HepG2 (cell line): ENCODE data around the gene MTM1. TPM values are rescaled to one million over a fixed set of nuclear protein-coding genes. Genes with fewer than 3 reads are reported as not detected.

Experiments
- ATAC-seq: fragments of 200-7000 bp; cut with Tn5 transposase; 3 replicates; pipeline ENCODE4 v1.9.1; 2020; ENCODE audit warnings: mild to moderate bottlenecking, moderate library complexity
- BruUV-seq: library from RNA; stranded (reverse); fragments of 400-500 nt; replicated peaks from 2 replicates; lab custom pipeline; 2021; lab: Mats Ljungman, UMichigan
- CTCF ChIA-PET: fragments of 300-600 bp; formaldehyde crosslinking; extraction: SDS; loops from one replicate; lab custom pipeline; 2021; ENCODE audit warnings: low total read pairs, inconsistent platforms, low intra/inter-chr PET ratio; lab: Yijun Ruan, JAX
- POLR2A ChIA-PET: fragments of 350-600 bp; sonication (Branson Sonifier 250); formaldehyde crosslinking; loops from one replicate; lab custom pipeline; 2020; ENCODE audit warnings: antibody characterized with exemption, inconsistent platforms; lab: Yijun Ruan, JAX
- DNase-seq: peaks from one replicate; pipeline ENCODE4 v3.0.0-alpha.2; 2015; ENCODE audit warnings: low spot score
- FAIRE-seq: peaks from 3 replicates; lab custom pipeline; 2011; peaks lifted over from hg19 to GRCh38; lab: Jason Lieb, UNC
- H2AFZ ChIP-seq: one replicate; pipeline ENCODE4 v1.6.1; 2011; ENCODE audit warnings: low read length, inconsistent platforms
- H3K27ac ChIP-seq: fragments of 300-600 bp; 3 replicates; pipeline ENCODE4 v1.8.0; 2011; ENCODE audit warnings: mixed run types, mild to moderate bottlenecking, mixed read lengths, low read length, inconsistent platforms; ENCODE audit not compliant: insufficient read depth; ENCODE audit errors: extremely low read length
- H3K27me3 ChIP-seq, 2 experiments: fragments of 200-600 bp in 1 of 2; 2 replicates in 1 of 2; 3 replicates in 1 of 2; pipeline versions ENCODE4 v1.6.0 to v1.8.0; 2011; ENCODE audit warnings: low read length in 2 of 2, mild to moderate bottlenecking in 2 of 2, moderate library complexity in 2 of 2, inconsistent platforms in 1 of 2; ENCODE audit not compliant: insufficient read depth in 2 of 2, control insufficient read depth in 1 of 2
- H3K36me3 ChIP-seq, 2 experiments: fragments of 200-600 bp in 1 of 2; replicated peaks in 1 of 2; 2 replicates in 1 of 2; 3 replicates in 1 of 2; pipeline versions ENCODE4 v1.5.1 to v1.8.0; 2011; ENCODE audit warnings: low read length in 2 of 2, inconsistent platforms in 1 of 2; ENCODE audit not compliant: insufficient read depth in 2 of 2, control insufficient read depth in 1 of 2
- H3K4me1 ChIP-seq: 2 replicates; pipeline ENCODE4 v1.5.1; 2012; ENCODE audit warnings: low read length, inconsistent platforms; ENCODE audit not compliant: insufficient read depth
- H3K4me2 ChIP-seq: 2 replicates; pipeline ENCODE4 v1.6.0; 2011; ENCODE audit warnings: low read depth, low read length, inconsistent platforms
- H3K4me3 ChIP-seq, 3 experiments: fragments of 200-600 bp in 1 of 3; sonication (generic), shearing (Covaris generic) in 1 of 3; replicated peaks in 1 of 3; 2 replicates each; pipeline ENCODE4 v1.5.1; 2011 to 2016; ENCODE audit warnings: low read length in 3 of 3, inconsistent platforms in 2 of 3, low read depth in 2 of 3, mild to moderate bottlenecking in 2 of 3, control low read depth in 1 of 3, mixed read lengths in 1 of 3; ENCODE audit not compliant: insufficient read depth in 1 of 3
- H3K79me2 ChIP-seq: one replicate; pipeline ENCODE4 v1.6.1; 2011; ENCODE audit warnings: low read length, inconsistent platforms; ENCODE audit not compliant: insufficient read depth
- H3K9ac ChIP-seq: 2 replicates; pipeline ENCODE4 v1.6.0; 2011; ENCODE audit warnings: mild to moderate bottlenecking, low read depth, low read length, inconsistent platforms; ENCODE audit not compliant: insufficient read depth
- H3K9me3 ChIP-seq: 2 replicates; pipeline ENCODE4 v1.5.1; 2012; ENCODE audit warnings: mild to moderate bottlenecking, low read length
- H4K20me1 ChIP-seq: 2 replicates; pipeline ENCODE4 v1.6.0; 2011; ENCODE audit warnings: inconsistent platforms, mild to moderate bottlenecking, low read length, moderate library complexity; ENCODE audit not compliant: insufficient read depth
- BRD4 ChIP-seq: sonication (generic); formaldehyde crosslinking; IDR thresholded peaks from 2 replicates; pipeline ENCODE4 v1.4.0; 2020; ENCODE audit warnings: missing genetic modification reagents
- DDIT3 ChIP-seq: sonication (generic); formaldehyde crosslinking; IDR thresholded peaks from 2 replicates; pipeline ENCODE4 v1.4.0; 2020; ENCODE audit warnings: mild to moderate bottlenecking, missing genetic modification reagents
- GPN1 ChIP-seq: sonication (generic); formaldehyde crosslinking; IDR thresholded peaks from 2 replicates; pipeline ENCODE4 v1.5.1; 2020; ENCODE audit warnings: missing genetic modification reagents, borderline replicate concordance
- IKZF5 ChIP-seq: IDR thresholded peaks from 2 replicates; pipeline ENCODE4 v1.6.1; 2018; ENCODE audit warnings: missing genetic modification reagents, mild to moderate bottlenecking, missing compliant biosample characterization
- KAT8 ChIP-seq: IDR thresholded peaks from 2 replicates; pipeline ENCODE4 v1.6.1; 2016; ENCODE audit warnings: missing genetic modification reagents, missing compliant biosample characterization
- NR2C2 ChIP-seq: sonication (generic); formaldehyde crosslinking; IDR thresholded peaks from 2 replicates; pipeline ENCODE4 v1.4.0; 2020; ENCODE audit warnings: missing genetic modification reagents, mild to moderate bottlenecking, moderate library complexity, borderline replicate concordance
- REPIN1 ChIP-seq: sonication (generic); formaldehyde crosslinking; IDR thresholded peaks from 2 replicates; pipeline ENCODE4 v1.8.0; 2022; ENCODE audit warnings: missing genetic modification reagents, low read depth, mild to moderate bottlenecking, borderline replicate concordance
- SALL1 ChIP-seq: sonication (generic); formaldehyde crosslinking; IDR thresholded peaks from 2 replicates; pipeline ENCODE4 v1.8.0; 2022; ENCODE audit warnings: mild to moderate bottlenecking, missing genetic modification reagents
- TFAP4 ChIP-seq: sonication (generic); IDR thresholded peaks from 2 replicates; pipeline ENCODE4 v1.6.1; 2016; ENCODE audit warnings: low read depth, borderline replicate concordance
- U2AF2 ChIP-seq: fragments of 200-400 bp; formaldehyde crosslinking; IDR thresholded peaks from 2 replicates; pipeline ENCODE4 v1.6.1; 2017; ENCODE audit warnings: low read depth, mild to moderate bottlenecking, low read length
- ZNF251 ChIP-seq: sonication (generic); formaldehyde crosslinking; IDR thresholded peaks from 2 replicates; pipeline ENCODE4 v1.9.0; 2021; ENCODE audit warnings: mild to moderate bottlenecking, missing genetic modification reagents
- ZNF335 ChIP-seq: sonication (generic); formaldehyde crosslinking; IDR thresholded peaks from 2 replicates; pipeline ENCODE4 v1.4.0; 2020; ENCODE audit warnings: missing genetic modification reagents
- ZNF530 ChIP-seq: sonication (generic); formaldehyde crosslinking; IDR thresholded peaks from 2 replicates; pipeline ENCODE4 v1.5.0; 2020; ENCODE audit warnings: low read depth, mild to moderate bottlenecking, missing genetic modification reagents
- ZNF777 ChIP-seq: sonication (generic); formaldehyde crosslinking; IDR thresholded peaks from 2 replicates; pipeline ENCODE4 v1.4.0; 2020; ENCODE audit warnings: missing genetic modification reagents
- ZNF83 ChIP-seq: sonication (generic); formaldehyde crosslinking; IDR thresholded peaks from 2 replicates; pipeline ENCODE4 v1.4.0; 2020; ENCODE audit warnings: missing genetic modification reagents, mild to moderate bottlenecking, borderline replicate concordance
- WGBS: methylation state at CpG from one replicate; pipeline ENCODE4 v1.1.6; 2017; ENCODE audit warnings: low lambda C conversion rate; 5-methylcytosine and 5-hydroxymethylcytosine counted together
- in situ Hi-C: cut with HindIII; loops from 2 replicates; pipeline ENCODE4 v1.10.0; 2017; ENCODE audit warnings: low pct_unique_long_range_greater_than_20kb; ENCODE audit not compliant: extremely low pct_ligation_motif_present
- intact Hi-C: fragments of 100-400 bp; cut with micrococcal nuclease; formaldehyde crosslinking; loops from one replicate; pipeline ENCODE4 v1.10.0; 2022; ENCODE audit not compliant: unreplicated experiment
- polyA plus RNA-seq, 8 experiments: library from polyadenylated mRNA; depleted of rRNA in 3 of 8; stranded (reverse) in 7 of 8; unstranded in 1 of 8; fragments of >200 nt; fragmentation: Illumina TruSeq in 4 of 8; extraction: Trizol in 4 of 8; gene quantifications; 2 replicates each; pipeline versions ENCODE4 v1.2.1 to v1.2.3, GENCODE V29; 2011 to 2016; ENCODE audit warnings: low read depth in 4 of 8, missing spikeins in 1 of 8, mixed read lengths in 1 of 8; ENCODE audit not compliant: insufficient read depth in 1 of 8
- total RNA-seq, 5 experiments: library from RNA; depleted of rRNA; stranded (reverse); fragments of >200 nt; fragmentation: Illumina TruSeq; extraction: Trizol; gene quantifications; 2 replicates each; pipeline ENCODE4 v1.2.3, GENCODE V29; 2016; ENCODE audit warnings: low read depth in 1 of 5
- TF ChIP-seq, protein P1 (sequence below): sonication (generic); formaldehyde crosslinking; IDR thresholded peaks from 2 replicates; pipeline ENCODE4 v1.4.0; 2020; ENCODE audit warnings: missing genetic modification reagents, low read depth, mild to moderate bottlenecking, borderline replicate concordance
- TF ChIP-seq, protein P2 (sequence below): sonication (generic); formaldehyde crosslinking; IDR thresholded peaks from 2 replicates; pipeline ENCODE4 v1.4.0; 2020; ENCODE audit warnings: mild to moderate bottlenecking, missing genetic modification reagents

Gene MTM1
- total and polyA plus RNA-seq, 2 of the 13 experiments (the other 11 are each of a cell fraction or from before 2014, with no cell fraction given): 12.0 to 15.2 TPM

GRCh38 chrX:150529587-150529986 lies 38.8 kb upstream of the MTM1 start (continued):
- TF ChIP-seq REPIN1 (CRISPR knock-in tag) (no peak), U2AF2 (no peak)

DNA sequence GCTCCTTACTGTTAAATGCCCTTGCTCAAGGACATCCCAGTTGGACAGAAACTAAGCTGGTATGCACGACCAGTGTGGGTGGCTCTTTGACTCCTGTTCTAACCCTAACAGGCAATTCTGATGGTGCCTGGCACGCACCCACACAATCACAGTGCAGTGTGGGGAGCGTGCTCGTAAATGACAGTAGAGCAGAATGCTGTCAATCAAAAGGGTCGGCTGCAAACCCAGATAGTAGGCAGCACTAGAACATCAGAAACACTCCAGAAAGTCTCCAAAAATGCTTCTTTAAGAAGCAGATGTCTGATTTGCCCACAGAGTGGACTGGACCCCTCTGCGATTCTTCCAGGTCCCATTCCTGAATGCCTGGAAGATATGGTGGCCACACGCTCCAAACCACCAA lies 37.6 kb upstream of the MTM1 start:
- Histone ChIP-seq H2AFZ (no peak overlapping the region), H3K27ac (no peak overlapping the region), H3K4me1 (no peaks in the 10 kb centered on the region), H3K4me2 (no peak overlapping the region), H3K9me3 (no peaks in the 10 kb centered on the region), H3K9ac (no peak overlapping the region), H4K20me1 (no peaks in the 10 kb centered on the region), H3K27me3 (no peaks in the 10 kb centered on the region), H3K4me3 (no peak overlapping the region), H3K79me2 (no peaks in the 10 kb centered on the region), H3K36me3 (no peaks in the 10 kb centered on the region)
- intact Hi-C loops: no loop called here
- POLR2A ChIA-PET: no interaction called here
- 83% methylated on average over 1 of the region's 7 CpGs for WGBS
- ATAC-seq: no peak
- CTCF ChIA-PET: no interaction called here
- no peak for DNase-seq
- no TSS peak for BruUV-seq
- in situ Hi-C loops: no loop called here
- no peak for FAIRE-seq
- TF ChIP-seq ZNF335 (CRISPR knock-in tag) (no peak), IKZF5 (no peak), GPN1 (CRISPR knock-in tag) (no peak), ZNF83 (CRISPR knock-in tag) (no peak), TFAP4 (no peak), BRD4 (CRISPR knock-in tag) (no peak), DDIT3 (CRISPR knock-in tag) (no peak), ZNF251 (CRISPR knock-in tag) (no peak), NR2C2 (CRISPR knock-in tag) (no peak), SALL1 (CRISPR knock-in tag) (no peak), KAT8 (no peak), ZNF530 (CRISPR knock-in tag) (no peak), ZNF777 (CRISPR knock-in tag) (no peak)
- TF ChIP-seq, protein P1, sequence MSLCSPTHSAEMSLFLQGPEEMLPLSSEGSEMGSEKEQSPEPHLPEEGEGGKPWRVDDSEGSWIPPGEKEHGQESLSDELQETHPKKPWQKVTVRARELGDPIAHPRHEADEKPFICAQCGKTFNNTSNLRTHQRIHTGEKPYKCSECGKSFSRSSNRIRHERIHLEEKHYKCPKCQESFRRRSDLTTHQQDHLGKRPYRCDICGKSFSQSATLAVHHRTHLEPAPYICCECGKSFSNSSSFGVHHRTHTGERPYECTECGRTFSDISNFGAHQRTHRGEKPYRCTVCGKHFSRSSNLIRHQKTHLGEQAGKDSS (CRISPR knock-in tag): no peak
- TF ChIP-seq, protein P2, sequence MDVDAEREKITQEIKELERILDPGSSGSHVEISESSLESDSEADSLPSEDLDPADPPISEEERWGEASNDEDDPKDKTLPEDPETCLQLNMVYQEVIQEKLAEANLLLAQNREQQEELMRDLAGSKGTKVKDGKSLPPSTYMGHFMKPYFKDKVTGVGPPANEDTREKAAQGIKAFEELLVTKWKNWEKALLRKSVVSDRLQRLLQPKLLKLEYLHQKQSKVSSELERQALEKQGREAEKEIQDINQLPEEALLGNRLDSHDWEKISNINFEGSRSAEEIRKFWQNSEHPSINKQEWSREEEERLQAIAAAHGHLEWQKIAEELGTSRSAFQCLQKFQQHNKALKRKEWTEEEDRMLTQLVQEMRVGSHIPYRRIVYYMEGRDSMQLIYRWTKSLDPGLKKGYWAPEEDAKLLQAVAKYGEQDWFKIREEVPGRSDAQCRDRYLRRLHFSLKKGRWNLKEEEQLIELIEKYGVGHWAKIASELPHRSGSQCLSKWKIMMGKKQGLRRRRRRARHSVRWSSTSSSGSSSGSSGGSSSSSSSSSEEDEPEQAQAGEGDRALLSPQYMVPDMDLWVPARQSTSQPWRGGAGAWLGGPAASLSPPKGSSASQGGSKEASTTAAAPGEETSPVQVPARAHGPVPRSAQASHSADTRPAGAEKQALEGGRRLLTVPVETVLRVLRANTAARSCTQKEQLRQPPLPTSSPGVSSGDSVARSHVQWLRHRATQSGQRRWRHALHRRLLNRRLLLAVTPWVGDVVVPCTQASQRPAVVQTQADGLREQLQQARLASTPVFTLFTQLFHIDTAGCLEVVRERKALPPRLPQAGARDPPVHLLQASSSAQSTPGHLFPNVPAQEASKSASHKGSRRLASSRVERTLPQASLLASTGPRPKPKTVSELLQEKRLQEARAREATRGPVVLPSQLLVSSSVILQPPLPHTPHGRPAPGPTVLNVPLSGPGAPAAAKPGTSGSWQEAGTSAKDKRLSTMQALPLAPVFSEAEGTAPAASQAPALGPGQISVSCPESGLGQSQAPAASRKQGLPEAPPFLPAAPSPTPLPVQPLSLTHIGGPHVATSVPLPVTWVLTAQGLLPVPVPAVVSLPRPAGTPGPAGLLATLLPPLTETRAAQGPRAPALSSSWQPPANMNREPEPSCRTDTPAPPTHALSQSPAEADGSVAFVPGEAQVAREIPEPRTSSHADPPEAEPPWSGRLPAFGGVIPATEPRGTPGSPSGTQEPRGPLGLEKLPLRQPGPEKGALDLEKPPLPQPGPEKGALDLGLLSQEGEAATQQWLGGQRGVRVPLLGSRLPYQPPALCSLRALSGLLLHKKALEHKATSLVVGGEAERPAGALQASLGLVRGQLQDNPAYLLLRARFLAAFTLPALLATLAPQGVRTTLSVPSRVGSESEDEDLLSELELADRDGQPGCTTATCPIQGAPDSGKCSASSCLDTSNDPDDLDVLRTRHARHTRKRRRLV (CRISPR knock-in tag): no peak
